Common myeloid progenitor, CD34-positive (primary cell): Measurements from ENCODE around the gene NAA20.

Experiments used
- CTCF ChIA-PET: fragments of 350-600 bp; sonication (Branson Sonifier 250); formaldehyde crosslinking; loops from one replicate; lab custom pipeline; 2021; ENCODE audit warnings: antibody characterized with exemption; lab: Charles Lee
- POLR2A ChIA-PET: fragments of 350-600 bp; sonication (Branson Sonifier 250); formaldehyde crosslinking; loops from one replicate; lab custom pipeline; 2021; ENCODE audit warnings: antibody characterized with exemption; lab: Charles Lee
- DNase-seq, 3 donors: peaks; one replicate each; pipeline versions ENCODE4 v3.0.0 to v3.0.0-alpha.2; 2013
- H3K27ac ChIP-seq, 2 experiments: 1 replicate in 1 of 2; 2 replicates in 1 of 2; pipeline ENCODE4 v1.7.0; 2013; ENCODE audit warnings: inconsistent platforms in 2 of 2, low read length in 2 of 2, mild to moderate bottlenecking in 2 of 2, low read depth in 1 of 2, moderate library complexity in 1 of 2; ENCODE audit not compliant: severe bottlenecking in 2 of 2, insufficient read depth in 1 of 2, poor library complexity in 1 of 2
- H3K27me3 ChIP-seq, 5 experiments: replicated peaks in 2 of 5; 1 replicate in 3 of 5; 2 replicates in 2 of 5; pipeline versions ENCODE4 v1.6.1 to v1.7.0; 2013; ENCODE audit warnings: low read length in 4 of 5, mild to moderate bottlenecking in 2 of 5, moderate library complexity in 2 of 5, inconsistent platforms in 1 of 5; ENCODE audit not compliant: insufficient read depth in 5 of 5, control insufficient read depth in 4 of 5
- H3K36me3 ChIP-seq, 4 experiments: 1 replicate in 2 of 4; 2 replicates in 2 of 4; pipeline versions ENCODE4 v1.6.1 to v1.7.0; 2013; ENCODE audit warnings: low read length in 3 of 4, control low read depth in 1 of 4, mild to moderate bottlenecking in 1 of 4; ENCODE audit not compliant: control insufficient read depth in 4 of 4, insufficient read depth in 4 of 4
- H3K4me1 ChIP-seq, 4 experiments: 1 replicate in 3 of 4; 2 replicates in 1 of 4; pipeline versions ENCODE4 v1.6.1 to v1.7.1; 2013; ENCODE audit warnings: low read length in 3 of 4, mild to moderate bottlenecking in 3 of 4, control low read depth in 1 of 4, inconsistent platforms in 1 of 4, moderate library complexity in 1 of 4; ENCODE audit not compliant: control insufficient read depth in 4 of 4, insufficient read depth in 4 of 4; ENCODE audit errors: control extremely low read depth in 1 of 4
- H3K4me3 ChIP-seq, 7 experiments: 1 replicate in 4 of 7; 2 replicates in 3 of 7; pipeline versions ENCODE4 v1.5.1 to v1.7.0; 2013; ENCODE audit warnings: mild to moderate bottlenecking in 7 of 7, low read length in 6 of 7, moderate library complexity in 6 of 7, inconsistent platforms in 2 of 7, low read depth in 2 of 7, control low read depth in 1 of 7; ENCODE audit not compliant: insufficient read depth in 4 of 7, control insufficient read depth in 1 of 7; ENCODE audit errors: extremely low read depth in 1 of 7
- H3K9me3 ChIP-seq, 5 experiments: 1 replicate in 4 of 5; 2 replicates in 1 of 5; pipeline versions ENCODE4 v1.6.1 to v1.7.1; 2013; ENCODE audit warnings: low read length in 4 of 5, mild to moderate bottlenecking in 2 of 5, inconsistent platforms in 1 of 5, low read depth in 1 of 5, moderate library complexity in 1 of 5; ENCODE audit not compliant: control insufficient read depth in 4 of 5, insufficient read depth in 2 of 5; ENCODE audit errors: control extremely low read depth in 1 of 5
- WGBS: methylation state at CpG from one replicate; pipeline ENCODE4 v1.1.5; 2013; ENCODE audit not compliant: insufficient coverage; 5-methylcytosine and 5-hydroxymethylcytosine counted together

NAA20 gene

GRCh38 chr20:19970256-19970765 is 46.9 kb upstream of the NAA20 start:
- peaks cover 0 to 27% (median 11%) of the 10 kb centered on the region in 4 experiments for H3K4me1 ChIP-seq
- no peak overlapping the region for H3K4me3 ChIP-seq
- 100% methylated on average over 1 of the region's 5 CpGs for WGBS
- peaks cover 0 to 2% (median 0%) of the 10 kb centered on the region in 4 experiments for H3K36me3 ChIP-seq
- H3K27me3 ChIP-seq: no peaks in the 10 kb centered on the region
- no peaks in the 10 kb centered on the region for H3K9me3 ChIP-seq
- DNase-seq: no peak
- H3K27ac ChIP-seq: no peak overlapping the region
- ChIA-PET CTCF (interaction anchor here (0.6 to 2.2 kb wide), 3 partner anchors 10 to 36 kb away, joined by 3 to 6 read pairs (median 3); no protein-coding TSS in a partner anchor), POLR2A (no interaction called here)

- no peak for DNase-seq
- CTCF ChIA-PET: interaction anchor here (0.6 to 2.2 kb wide), 3 partner anchors 11 to 37 kb away, joined by 3 to 6 read pairs (median 3); no protein-coding TSS in a partner anchor
- Histone ChIP-seq H3K27me3 (no peaks in the 10 kb centered on the region), H3K36me3 (peaks cover 0 to 5% (median 0%) of the 10 kb centered on the region in 4 experiments), H3K4me3 (no peak overlapping the region), H3K4me1 (peaks cover 0 to 27% (median 11%) of the 10 kb centered on the region in 4 experiments), H3K27ac (no peak overlapping the region), H3K9me3 (no peaks in the 10 kb centered on the region)
- POLR2A ChIA-PET: no interaction called here
- WGBS: 91% methylated on average over 11 of the region's 11 CpGs
Measured at GRCh38 chr20:19971116-19971515, 46.0 kb upstream of the NAA20 start.

- 48% methylated on average over 3 of the region's 7 CpGs for WGBS
- Histone ChIP-seq H3K9me3 (peaks cover 0 to 6% (median 0%) of the 10 kb centered on the region in 5 experiments), H3K27ac (no peak overlapping the region), H3K27me3 (no peaks in the 10 kb centered on the region), H3K4me3 (no peak overlapping the region), H3K4me1 (peaks cover 0 to 22% (median 10%) of the 10 kb centered on the region in 4 experiments), H3K36me3 (peaks cover 0 to 10% (median 1%) of the 10 kb centered on the region in 4 experiments)
- peak; percentile 26 to 67 (median 56) for DNase-seq
- ChIA-PET POLR2A (no interaction called here), CTCF (interaction anchor here (0.7 to 2.2 kb wide), 8 partner anchors 12 to 72 kb away, joined by 3 to 9 read pairs (median 4); no protein-coding TSS in a partner anchor)
Measured at GRCh38 chr20:19973961-19974629, 43.1 kb upstream of the NAA20 start.

- Histone ChIP-seq H3K36me3 (peaks cover 0 to 10% (median 1%) of the 10 kb centered on the region in 4 experiments), H3K4me3 (no peak overlapping the region), H3K27ac (no peak overlapping the region), H3K4me1 (peaks cover 0 to 22% (median 10%) of the 10 kb centered on the region in 4 experiments), H3K27me3 (no peaks in the 10 kb centered on the region), H3K9me3 (peaks cover 0 to 6% (median 0%) of the 10 kb centered on the region in 5 experiments)
- DNase-seq: no peak
- 91% methylated on average over 35 of the region's 44 CpGs for WGBS
- ChIA-PET CTCF (interaction anchor here (0.5 to 2.2 kb wide), 10 partner anchors 13 to 423 kb away, joined by 3 to 9 read pairs (median 3); no protein-coding TSS in a partner anchor), POLR2A (no interaction called here)
Measured at GRCh38 chr20:19974630-19975435, 42.3 kb upstream of the NAA20 start.

- no peaks in the 10 kb centered on the region for H3K27me3 ChIP-seq
- 93% methylated on average over 16 of the region's 18 CpGs for WGBS
- H3K9me3 ChIP-seq: peaks cover 0 to 6% (median 0%) of the 10 kb centered on the region in 5 experiments
- H3K4me3 ChIP-seq: no peak overlapping the region
- ChIA-PET CTCF (interaction anchor here (0.7 to 2.2 kb wide), 8 partner anchors 12 to 74 kb away, joined by 3 to 9 read pairs (median 3); no protein-coding TSS in a partner anchor), POLR2A (no interaction called here)
- peaks cover 0 to 22% (median 10%) of the 10 kb centered on the region in 4 experiments for H3K4me1 ChIP-seq
- peaks cover 0 to 10% (median 1%) of the 10 kb centered on the region in 4 experiments for H3K36me3 ChIP-seq
- H3K27ac ChIP-seq: no peak overlapping the region
- no peak for DNase-seq
Measured at GRCh38 chr20:19975436-19975799, 41.7 kb upstream of the NAA20 start.

- Histone ChIP-seq H3K9me3 (peaks cover 0 to 6% (median 0%) of the 10 kb centered on the region in 5 experiments), H3K4me3 (no peak overlapping the region), H3K27ac (no peak overlapping the region), H3K27me3 (no peaks in the 10 kb centered on the region), H3K36me3 (peaks cover 0 to 10% (median 1%) of the 10 kb centered on the region in 4 experiments), H3K4me1 (peaks cover 0 to 22% (median 10%) of the 10 kb centered on the region in 4 experiments)
- ChIA-PET CTCF (interaction anchor here (0.7 to 2.2 kb wide), 6 partner anchors 12 to 75 kb away, joined by 3 to 9 read pairs (median 4); no protein-coding TSS in a partner anchor), POLR2A (no interaction called here)
- no peak for DNase-seq
- 100% methylated on average over 6 of the region's 9 CpGs for WGBS
Measured at GRCh38 chr20:19975901-19976300, 41.3 kb upstream of the NAA20 start.
